MM.1S (cell line): ENCODE results near the gene VWA1.

Experiments used
- DNase-seq: peaks from one replicate; pipeline ENCODE4 v3.0.0-alpha.2; 2015
- H2AFZ ChIP-seq: fragments of 300-600 bp; sonication (generic); 2 replicates; pipeline ENCODE4 v1.6.0; 2016; ENCODE audit warnings: antibody characterized with exemption, low read length
- H3F3A ChIP-seq: fragments of 300-600 bp; sonication (generic); 2 replicates; pipeline ENCODE4 v1.6.1; 2016; ENCODE audit warnings: mild to moderate bottlenecking, antibody characterized with exemption, low read length, moderate library complexity, mixed read lengths; ENCODE audit not compliant: insufficient read depth
- H3K27ac ChIP-seq: fragments of 300-600 bp; sonication (generic); 2 replicates; pipeline ENCODE4 v1.5.1; 2016; ENCODE audit warnings: mild to moderate bottlenecking, low read length
- H3K27me3 ChIP-seq: fragments of 300-600 bp; sonication (generic); replicated peaks from 2 replicates; pipeline ENCODE4 v1.6.0; 2016; ENCODE audit warnings: low read length; ENCODE audit not compliant: insufficient read depth
- H3K36me3 ChIP-seq: fragments of 300-600 bp; sonication (generic); replicated peaks from 2 replicates; pipeline ENCODE4 v1.6.1; 2016; ENCODE audit warnings: mild to moderate bottlenecking, low read length, mixed read lengths; ENCODE audit not compliant: insufficient read depth
- H3K4me1 ChIP-seq: fragments of 300-600 bp; sonication (generic); 2 replicates; pipeline ENCODE4 v1.6.1; 2016; ENCODE audit warnings: low read length, mixed read lengths
- H3K4me2 ChIP-seq: fragments of 300-600 bp; sonication (generic); 2 replicates; pipeline ENCODE4 v1.6.0; 2016; ENCODE audit warnings: low read depth, low read length
- H3K4me3 ChIP-seq: fragments of 300-600 bp; sonication (generic); 2 replicates; pipeline ENCODE4 v1.5.1; 2016; ENCODE audit warnings: low read length, mixed read lengths
- H3K79me2 ChIP-seq: fragments of 300-600 bp; sonication (generic); 2 replicates; pipeline ENCODE4 v1.6.1; 2016; ENCODE audit warnings: mixed run types, low read length, mixed read lengths
- H3K9ac ChIP-seq: fragments of 300-600 bp; sonication (generic); 2 replicates; pipeline ENCODE4 v1.6.1; 2016; ENCODE audit warnings: low read length, mixed read lengths
- H3K9me2 ChIP-seq: fragments of 300-600 bp; sonication (generic); replicated peaks from 2 replicates; pipeline ENCODE4 v1.6.1; 2016; ENCODE audit warnings: mild to moderate bottlenecking, low read length, mixed read lengths; ENCODE audit not compliant: insufficient read depth
- H3K9me3 ChIP-seq: fragments of 300-600 bp; sonication (generic); replicated peaks from 2 replicates; pipeline ENCODE4 v1.6.1; 2016; ENCODE audit warnings: mild to moderate bottlenecking, low read length, mixed read lengths; ENCODE audit not compliant: insufficient read depth
- H4K20me1 ChIP-seq: fragments of 300-600 bp; sonication (generic); 2 replicates; pipeline ENCODE4 v1.6.1; 2016; ENCODE audit warnings: mild to moderate bottlenecking, low read length, moderate library complexity, mixed read lengths; ENCODE audit not compliant: insufficient read depth
- CTCF ChIP-seq: fragments of 300-600 bp; sonication (generic); IDR thresholded peaks from 2 replicates; pipeline ENCODE4 v1.5.1; 2016; ENCODE audit warnings: antibody characterized with exemption, low read length, mixed read lengths
- EZH2 ChIP-seq: fragments of 300-600 bp; sonication (generic); optimal IDR thresholded peaks from 2 replicates; pipeline ENCODE3; 2017; ENCODE audit warnings: low read depth, mild to moderate bottlenecking, antibody characterized with exemption, low read length, mixed read lengths
- EZH2phosphoT487 ChIP-seq: fragments of 300-600 bp; sonication (generic); IDR thresholded peaks from 2 replicates; pipeline ENCODE4 v1.6.1; 2018; ENCODE audit warnings: antibody characterized with exemption, low read length

Gene VWA1

GRCh38 chr1:1487701-1488100 is 52.2 kb downstream of the VWA1 start:
- no peak for TF ChIP-seq CTCF
- no peak for TF ChIP-seq EZH2phosphoT487
- no peak for TF ChIP-seq EZH2
- peaks cover 13% of the 10 kb centered on the region; the same call in 1 of the 2 replicates for H3K36me3 ChIP-seq

GRCh38 chr1:1489231-1489630 is 53.7 kb downstream of the VWA1 start:
- Histone ChIP-seq H3K9me2 (no peaks in the 10 kb centered on the region), H3K9ac (no peak overlapping the region), H3F3A (no peaks in the 10 kb centered on the region), H3K9me3 (no peaks in the 10 kb centered on the region), H3K4me3 (no peak overlapping the region), H3K27ac (no peak overlapping the region), H2AFZ (no peak overlapping the region), H3K27me3 (no peaks in the 10 kb centered on the region), H3K36me3 (peaks cover 13% of the 10 kb centered on the region; the same call in 1 of the 2 replicates), H4K20me1 (no peaks in the 10 kb centered on the region), H3K4me1 (no peaks in the 10 kb centered on the region), H3K4me2 (no peak overlapping the region), H3K79me2 (no peaks in the 10 kb centered on the region)
- TF ChIP-seq EZH2phosphoT487 = no peak
- TF ChIP-seq EZH2 = no peak
- TF ChIP-seq CTCF = no peak
- DNase-seq = no peak

More at GRCh38 chr1:1487701-1488100, 52.2 kb downstream of the VWA1 start:
- Histone ChIP-seq H4K20me1 (no peaks in the 10 kb centered on the region), H3K79me2 (no peaks in the 10 kb centered on the region), H3K9me2 (no peaks in the 10 kb centered on the region), H3K4me1 (no peaks in the 10 kb centered on the region), H3F3A (no peaks in the 10 kb centered on the region), H3K4me2 (no peak overlapping the region), H3K4me3 (no peak overlapping the region), H3K27ac (no peak overlapping the region), H2AFZ (no peak overlapping the region), H3K27me3 (no peaks in the 10 kb centered on the region), H3K9ac (no peak overlapping the region), H3K9me3 (no peaks in the 10 kb centered on the region)
- no peak for DNase-seq

GRCh38 chr1:1489861-1490260 is 54.4 kb downstream of the VWA1 start:
- no peak overlapping the region for H3K27ac ChIP-seq
- no peaks in the 10 kb centered on the region for H3F3A ChIP-seq
- H3K9me2 ChIP-seq = no peaks in the 10 kb centered on the region
- H2AFZ ChIP-seq = no peak overlapping the region
- H4K20me1 ChIP-seq = no peaks in the 10 kb centered on the region
- TF ChIP-seq EZH2 (no peak), EZH2phosphoT487 (no peak), CTCF (no peak)
- peaks cover 13% of the 10 kb centered on the region; the same call in 1 of the 2 replicates for H3K36me3 ChIP-seq
- no peak for DNase-seq
- no peaks in the 10 kb centered on the region for H3K9me3 ChIP-seq
- H3K27me3 ChIP-seq = no peaks in the 10 kb centered on the region
- H3K4me1 ChIP-seq = no peaks in the 10 kb centered on the region
- no peak overlapping the region for H3K9ac ChIP-seq
- no peaks in the 10 kb centered on the region for H3K79me2 ChIP-seq
- H3K4me3 ChIP-seq = no peak overlapping the region
- no peak overlapping the region for H3K4me2 ChIP-seq
